IPS-18c (cell line): ENCODE data around the gene ABCD1.
"Not testable (repeated sequence)": the region's sequence is repeated elsewhere in the genome, so short reads cannot be mapped to it uniquely, and the experiment has no call there.

Experiments
- H3K4me3 ChIP-seq: 2 replicates; pipeline ENCODE4 v1.7.0; 2013; ENCODE audit warnings: low read depth, mild to moderate bottlenecking, low read length, moderate library complexity; ENCODE audit not compliant: insufficient read depth
- H3K9me3 ChIP-seq: one replicate; pipeline ENCODE4 v1.6.1; 2013; ENCODE audit warnings: mild to moderate bottlenecking, low read length, moderate library complexity; ENCODE audit not compliant: control insufficient read depth, insufficient read depth

Gene ABCD1

GRCh38 chrX:153726286-153727122, 1.8 kb downstream of the ABCD1 start:
- H3K4me3 ChIP-seq = no peak overlapping the region
- peaks cover 21% of the 10 kb centered on the region for H3K9me3 ChIP-seq

DNA sequence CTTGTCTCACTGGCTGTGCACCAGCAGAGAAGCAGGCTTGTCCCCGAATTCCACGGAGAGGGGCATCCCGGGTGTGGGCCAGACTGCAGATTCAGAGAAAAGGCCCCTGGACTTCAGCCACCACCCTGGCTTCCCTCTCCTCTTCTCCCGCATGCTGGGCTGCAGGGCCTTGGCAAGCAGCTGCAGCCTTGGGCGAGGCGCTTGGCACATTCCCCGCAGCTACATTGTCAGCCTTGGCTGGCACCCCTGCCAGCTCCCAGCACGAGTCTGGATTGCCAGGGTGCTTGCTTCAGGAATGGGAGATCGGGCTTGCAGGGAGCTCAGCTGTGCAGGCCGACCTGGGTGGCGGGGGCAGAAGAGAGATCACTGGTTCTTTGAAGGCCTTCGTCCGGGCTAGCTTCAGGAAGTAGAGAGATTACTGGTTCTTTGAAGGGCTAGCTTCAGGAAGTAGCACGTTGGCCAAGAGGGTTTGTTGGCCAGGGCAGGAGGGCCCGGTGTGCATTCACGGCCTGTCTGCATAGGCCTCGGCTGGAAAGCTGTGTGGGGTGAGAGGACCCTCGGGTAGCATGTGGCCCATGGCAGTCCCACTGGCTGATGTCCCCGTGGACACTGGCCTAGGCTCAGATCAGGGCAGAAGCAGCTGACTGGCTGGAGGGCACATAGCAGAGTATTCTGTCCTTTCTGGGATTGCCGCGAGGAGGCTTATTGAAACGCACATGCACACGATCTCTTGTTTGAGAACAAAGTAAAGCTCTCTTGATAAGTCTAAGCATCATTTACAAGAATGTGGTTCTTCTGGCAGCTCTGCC, 2.7 kb downstream of the ABCD1 start:
- H3K4me3 ChIP-seq = no peak overlapping the region
- peaks cover 21% of the 10 kb centered on the region for H3K9me3 ChIP-seq

GRCh38 chrX:153728095-153728494, 3.4 kb downstream of the ABCD1 start:
- Histone ChIP-seq H3K9me3 (peaks cover 17% of the 10 kb centered on the region), H3K4me3 (no peak overlapping the region)

DNA sequence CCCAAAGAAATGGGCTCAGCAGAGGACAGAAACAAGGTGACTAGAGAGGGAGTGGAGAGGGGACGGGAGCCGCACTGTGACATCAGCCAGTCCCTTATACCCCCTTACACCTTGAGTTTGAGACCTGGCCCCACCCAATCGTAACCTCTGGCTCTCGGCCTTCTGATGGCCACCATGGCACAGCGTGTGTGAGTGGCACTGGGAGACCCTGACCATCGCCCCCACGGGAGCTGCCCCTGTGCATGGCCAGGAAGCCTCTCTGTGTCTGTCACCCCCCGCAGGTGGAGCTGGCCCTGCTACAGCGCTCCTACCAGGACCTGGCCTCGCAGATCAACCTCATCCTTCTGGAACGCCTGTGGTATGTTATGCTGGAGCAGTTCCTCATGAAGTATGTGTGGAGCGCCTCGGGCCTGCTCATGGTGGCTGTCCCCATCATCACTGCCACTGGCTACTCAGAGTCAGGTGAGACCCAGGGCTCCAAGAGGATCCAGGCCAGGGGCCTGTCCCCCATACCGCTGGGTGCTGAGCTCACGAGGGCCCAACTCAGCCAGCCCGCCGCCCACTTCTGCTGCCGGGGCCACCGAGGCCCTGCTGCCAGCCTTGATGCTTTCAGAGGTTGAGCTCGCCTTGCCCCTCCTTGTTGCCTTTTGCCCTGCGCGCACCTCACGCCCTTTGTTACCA, 4.4 kb downstream of the ABCD1 start:
- no peak overlapping the region for H3K4me3 ChIP-seq
- peaks cover 14% of the 10 kb centered on the region for H3K9me3 ChIP-seq

GRCh38 chrX:153730115-153730514, 5.5 kb downstream of the ABCD1 start:
- peaks cover 13% of the 10 kb centered on the region for H3K9me3 ChIP-seq
- not testable (repeated sequence) for H3K4me3 ChIP-seq

GRCh38 chrX:153731117-153731844, 6.6 kb downstream of the ABCD1 start:
- no peak overlapping the region for H3K4me3 ChIP-seq
- H3K9me3 ChIP-seq = peaks cover 13% of the 10 kb centered on the region

- Histone ChIP-seq H3K4me3 (no peak overlapping the region), H3K9me3 (peaks cover 15% of the 10 kb centered on the region)
Measured at GRCh38 chrX:153731845-153732215, 7.2 kb downstream of the ABCD1 start.

- no peak overlapping the region for H3K4me3 ChIP-seq
- H3K9me3 ChIP-seq = peaks cover 16% of the 10 kb centered on the region
Measured at GRCh38 chrX:153732401-153732800, 7.7 kb downstream of the ABCD1 start.

DNA sequence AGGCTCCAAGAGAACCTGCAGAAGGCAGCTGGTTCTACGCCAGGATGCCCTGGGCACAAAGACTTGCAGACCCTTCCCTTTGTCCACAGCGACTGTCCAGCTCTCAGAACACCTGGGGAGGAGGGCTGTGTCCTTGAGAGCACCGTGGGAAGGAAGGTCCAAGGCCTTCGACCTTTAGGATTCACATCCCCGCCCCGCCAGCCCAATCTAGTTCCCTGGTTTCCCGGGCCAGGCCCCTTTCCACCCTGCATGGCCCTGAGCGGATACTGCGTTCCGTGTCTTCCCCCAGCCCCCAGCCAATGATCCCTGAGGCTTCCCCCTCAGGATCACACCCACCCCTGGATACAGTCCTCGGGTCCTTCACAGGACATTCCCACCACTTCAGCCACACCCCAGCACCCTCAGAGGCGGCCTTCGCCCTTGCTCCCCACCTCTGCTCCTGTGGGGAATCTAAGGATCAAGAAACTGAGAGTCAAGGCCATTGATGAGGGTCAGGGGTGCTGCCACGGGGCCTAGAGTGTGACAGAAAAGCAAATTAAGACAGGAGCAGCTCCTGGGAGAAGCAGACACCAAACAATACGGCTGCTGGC, 9.1 kb downstream of the ABCD1 start:
- H3K4me3 ChIP-seq = no peak overlapping the region
- H3K9me3 ChIP-seq = peaks cover 19% of the 10 kb centered on the region

DNA sequence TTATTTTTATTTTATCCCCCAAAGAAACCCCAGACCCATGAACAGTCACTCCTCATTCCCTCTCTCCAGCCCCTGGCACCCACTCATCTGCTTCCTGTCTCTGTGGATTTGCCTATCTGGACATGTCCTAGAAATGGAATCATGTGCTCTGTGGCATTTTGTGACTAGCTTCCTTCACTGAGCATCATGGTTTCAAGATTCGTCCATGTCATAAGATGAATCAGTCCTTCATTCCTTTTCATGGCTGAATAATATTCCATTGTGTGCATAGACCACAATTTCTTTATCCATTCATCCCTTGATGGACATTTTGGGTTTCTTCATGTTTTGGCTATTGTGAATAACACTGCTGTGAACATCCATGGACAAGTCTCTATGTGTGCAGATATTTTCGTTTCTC, 10.2 kb downstream of the ABCD1 start:
- Histone ChIP-seq H3K4me3 (no peak overlapping the region), H3K9me3 (peaks cover 13% of the 10 kb centered on the region)

- Histone ChIP-seq H3K9me3 (peaks cover 13% of the 10 kb centered on the region), H3K4me3 (no peak overlapping the region)
Measured at GRCh38 chrX:153735274-153735673, 10.6 kb downstream of the ABCD1 start.

GRCh38 chrX:153736071-153736820, 11.6 kb downstream of the ABCD1 start:
- H3K9me3 ChIP-seq = peaks cover 13% of the 10 kb centered on the region
- H3K4me3 ChIP-seq = no peak overlapping the region

DNA sequence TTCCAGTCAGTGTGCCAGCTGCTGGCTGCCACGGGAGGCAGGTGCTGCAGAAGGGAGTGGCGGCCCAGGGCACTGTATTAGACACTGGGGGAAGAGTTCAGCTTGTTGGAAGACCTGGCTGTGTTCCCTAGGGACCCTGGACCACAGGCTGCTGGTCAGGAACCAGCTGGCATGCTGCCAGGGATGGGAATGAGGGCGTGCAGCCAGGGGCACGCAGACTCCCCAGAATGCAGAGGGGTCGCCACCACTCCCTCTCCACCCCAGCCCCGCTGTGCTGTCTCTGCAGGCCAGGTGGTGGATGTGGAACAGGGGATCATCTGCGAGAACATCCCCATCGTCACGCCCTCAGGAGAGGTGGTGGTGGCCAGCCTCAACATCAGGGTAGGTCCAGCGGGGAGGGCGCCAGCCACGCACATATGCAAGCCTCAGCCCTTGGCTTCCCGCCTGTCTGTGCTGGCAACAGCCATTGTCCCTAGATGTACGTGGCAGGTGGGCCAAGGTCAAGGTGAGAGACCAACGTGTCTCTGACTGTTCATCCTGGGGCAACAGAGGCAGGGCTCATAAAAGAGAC, 12.3 kb downstream of the ABCD1 start:
- no peak overlapping the region for H3K4me3 ChIP-seq
- peaks cover 10% of the 10 kb centered on the region for H3K9me3 ChIP-seq

DNA sequence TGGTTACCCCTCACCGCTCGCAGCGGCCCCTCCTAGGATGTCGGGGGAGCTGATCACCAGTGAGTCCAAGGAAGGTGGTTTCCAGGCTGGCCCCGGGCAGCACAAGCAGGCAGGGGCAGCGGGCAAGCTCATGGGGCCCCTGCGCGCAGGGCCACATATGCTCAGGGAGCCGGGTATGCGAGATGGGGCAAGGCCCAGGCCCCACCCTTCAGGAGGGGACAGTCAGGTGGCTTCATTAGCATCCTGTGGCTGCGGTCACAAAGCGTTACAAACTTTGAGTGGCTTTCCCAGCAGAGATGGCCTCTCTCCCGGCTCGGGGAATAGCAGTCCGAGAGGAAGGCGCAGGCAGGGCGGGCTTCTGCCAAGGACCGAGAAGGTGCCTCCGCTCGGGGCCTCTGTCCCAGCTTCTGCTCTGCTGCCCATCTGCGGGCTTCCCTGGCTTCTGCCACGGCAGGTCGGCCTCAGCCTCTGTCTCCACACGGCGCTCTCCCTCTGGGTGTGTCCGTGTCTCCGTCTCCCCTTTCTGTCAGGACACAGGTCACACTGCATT, 13.5 kb downstream of the ABCD1 start:
- peaks cover 10% of the 10 kb centered on the region for H3K9me3 ChIP-seq
- no peak overlapping the region for H3K4me3 ChIP-seq

DNA sequence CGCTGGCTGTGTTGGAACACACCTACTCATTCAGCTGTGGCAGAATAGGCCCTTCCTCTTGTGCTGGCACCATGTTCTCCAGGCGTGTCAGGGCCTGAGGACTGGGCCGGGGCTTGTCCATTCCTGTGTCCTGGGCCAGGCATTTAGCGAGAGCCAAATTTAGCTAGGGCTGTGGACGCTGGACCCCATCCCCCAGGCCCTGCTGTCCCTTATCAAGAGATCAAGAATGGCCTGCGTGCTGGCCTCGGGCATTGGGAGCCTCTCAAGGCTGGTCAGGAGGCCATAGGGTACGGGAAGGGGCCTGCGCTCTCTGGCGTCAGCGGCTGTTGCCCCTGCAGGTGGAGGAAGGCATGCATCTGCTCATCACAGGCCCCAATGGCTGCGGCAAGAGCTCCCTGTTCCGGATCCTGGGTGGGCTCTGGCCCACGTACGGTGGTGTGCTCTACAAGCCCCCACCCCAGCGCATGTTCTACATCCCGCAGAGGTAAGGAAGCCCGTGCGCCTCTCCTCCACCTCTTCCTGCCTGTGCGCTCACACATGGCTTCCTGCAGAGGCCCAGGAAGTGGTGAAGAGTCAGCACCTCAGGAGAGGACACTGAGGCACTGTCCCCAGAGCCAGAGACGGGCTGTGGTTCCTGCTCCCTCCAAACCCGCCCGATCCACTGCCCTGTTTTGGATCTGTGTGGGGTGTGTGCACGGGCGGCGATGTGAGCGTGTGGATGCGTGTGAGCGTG, 15.3 kb downstream of the ABCD1 start:
- H3K9me3 ChIP-seq = peaks cover 8% of the 10 kb centered on the region
- H3K4me3 ChIP-seq = no peak overlapping the region; the same call in 1 of the 2 replicates
